ENCODE results near the gene SPEM1.

Gene SPEM1

GRCh38 chr17:7403043-7403726 lies 16.9 kb upstream of the SPEM1 start:
- peak; percentile 25 for DNase-seq

- no peak for DNase-seq
Observed at GRCh38 chr17:7403727-7403976, 16.5 kb upstream of the SPEM1 start.

- peak; percentile 97 for DNase-seq
Observed at GRCh38 chr17:7403977-7404736, 16.0 kb upstream of the SPEM1 start, which contains the start of gene TMEM256. Gene TMEM256, minus strand, starts transcription at chr17:7404097. Its CDS starts 13 bp downstream, at chr17:7404084.

- no peak for DNase-seq
Observed at GRCh38 chr17:7404737-7405349, 15.3 kb upstream of the SPEM1 start.

- no peak for DNase-seq
Observed at GRCh38 chr17:7405350-7406234, 14.5 kb upstream of the SPEM1 start.

- no peak for DNase-seq
Observed at GRCh38 chr17:7406235-7406825, 13.8 kb upstream of the SPEM1 start.

- DNase-seq: no peak
Observed at GRCh38 chr17:7407082-7407481, 13.0 kb upstream of the SPEM1 start.

GRCh38 chr17:7407485-7408251 lies 12.5 kb upstream of the SPEM1 start, which contains the start of gene NLGN2:
Gene NLGN2, plus strand, starts transcription at chr17:7407845. Its CDS starts 411 bp downstream, at chr17:7408256.
- DNase-seq: no peak

- DNase-seq: peak; percentile 12
Observed at GRCh38 chr17:7408252-7408727, 11.8 kb upstream of the SPEM1 start.

- no peak for DNase-seq
Observed at GRCh38 chr17:7408863-7409262, 11.3 kb upstream of the SPEM1 start.

GRCh38 chr17:7409716-7410115 lies 10.4 kb upstream of the SPEM1 start:
- DNase-seq: no peak

- no peak for DNase-seq
Observed at GRCh38 chr17:7410634-7411426, 9.3 kb upstream of the SPEM1 start.

- no peak for DNase-seq
Observed at GRCh38 chr17:7411427-7411750, 8.7 kb upstream of the SPEM1 start.

GRCh38 chr17:7413346-7413985 lies 6.7 kb upstream of the SPEM1 start:
- DNase-seq: no peak

GRCh38 chr17:7414837-7415236 lies 5.3 kb upstream of the SPEM1 start:
- DNase-seq: no peak

- DNase-seq: no peak
Observed at GRCh38 chr17:7415784-7416183, 4.3 kb upstream of the SPEM1 start.

GRCh38 chr17:7416323-7416722 lies 3.8 kb upstream of the SPEM1 start:
- DNase-seq: no peak

GRCh38 chr17:7417056-7417655 lies 3.0 kb upstream of the SPEM1 start:
- no peak for DNase-seq

- DNase-seq: no peak
Observed at GRCh38 chr17:7418472-7419152, 1.5 kb upstream of the SPEM1 start.

Measured in activated CD4-positive, alpha-beta T cell treated with anti-CD3 and anti-CD28 coated beads, Interleukin-2, Interleukin-6, amounts not matched to agents 100 ng/mL and 50 ng/mL, durations not matched to agents 16 hours and 8 hours (primary cell).